SK-N-SH (cell line): ENCODE data around the gene EDARADD. TPM values are rescaled to one million over a fixed set of nuclear protein-coding genes. Genes with fewer than 3 reads are reported as not detected.
"Not testable (repeated sequence)": the region's sequence is repeated elsewhere in the genome, so short reads cannot be mapped to it uniquely, and the experiment has no call there.

ENCODE experiments used
- CTCF ChIA-PET: fragments of 300-600, 350-600 bp; formaldehyde crosslinking; extraction: SDS; loops from one replicate; lab custom pipeline; 2021; lab: Yijun Ruan, JAX
- POLR2A ChIA-PET: fragments of 350-600 bp; sonication (Branson Sonifier 250); formaldehyde crosslinking; extraction: SDS; loops from one replicate; lab custom pipeline; 2020; ENCODE audit warnings: antibody characterized with exemption, inconsistent platforms; lab: Yijun Ruan, JAX
- DNase-seq: peaks from one replicate; pipeline ENCODE4 v3.0.0; 2012
- H2AFZ ChIP-seq: fragments of 200-600 bp; sonication (generic); 2 replicates; pipeline ENCODE4 v1.8.1; 2016; ENCODE audit warnings: antibody characterized with exemption, mild to moderate bottlenecking, low read depth
- H3F3A ChIP-seq: fragments of 200-600 bp; sonication (generic); replicated peaks from 2 replicates; pipeline ENCODE3; 2016; ENCODE audit warnings: antibody characterized with exemption, mild to moderate bottlenecking; ENCODE audit not compliant: insufficient read depth
- H3K27ac ChIP-seq, 2 experiments: fragments of 200-500 bp in 1 of 2; fragments of 200-600 bp in 1 of 2; sonication (Bioruptor generic) in 1 of 2; sonication (generic), shearing (Covaris generic) in 1 of 2; 2 replicates each; pipeline versions ENCODE4 v1.5.1 to v1.6.1; 2014 to 2016; ENCODE audit warnings: low read depth in 2 of 2, inconsistent platforms in 1 of 2, low read length in 1 of 2, mild to moderate bottlenecking in 1 of 2, mixed read lengths in 1 of 2
- H3K27me3 ChIP-seq: fragments of 200-600 bp; sonication (generic), shearing (Covaris generic); 2 replicates; pipeline ENCODE4 v1.6.1; 2016; ENCODE audit warnings: mixed run types; ENCODE audit not compliant: insufficient read depth
- H3K36me3 ChIP-seq, 2 experiments: fragments of 200-500 bp in 1 of 2; fragments of 200-600 bp in 1 of 2; sonication (Bioruptor generic) in 1 of 2; sonication (generic) in 1 of 2; replicated peaks in 1 of 2; 2 replicates each; pipeline versions ENCODE3 to v1.5.1; 2014 to 2016; ENCODE audit warnings: low read length in 1 of 2, mild to moderate bottlenecking in 1 of 2; ENCODE audit not compliant: insufficient read depth in 2 of 2, control insufficient read depth in 1 of 2
- H3K4me1 ChIP-seq, 2 experiments: fragments of 200-500 bp in 1 of 2; fragments of 200-600 bp in 1 of 2; sonication (Bioruptor generic) in 1 of 2; sonication (generic), shearing (Covaris generic) in 1 of 2; 2 replicates each; pipeline versions ENCODE4 v1.5.1 to v1.6.1; 2014 to 2016; ENCODE audit warnings: low read depth in 1 of 2, low read length in 1 of 2, mixed run types in 1 of 2; ENCODE audit not compliant: insufficient read depth in 2 of 2, control insufficient read depth in 1 of 2
- H3K4me2 ChIP-seq: fragments of 200-600 bp; sonication (generic), shearing (Covaris generic); 2 replicates; pipeline ENCODE4 v1.6.1; 2017; ENCODE audit warnings: mixed run types
- H3K4me3 ChIP-seq, 2 experiments: fragments of 200-500 bp in 1 of 2; fragments of 200-600 bp in 1 of 2; sonication (Bioruptor generic) in 1 of 2; sonication (generic), shearing (Covaris generic) in 1 of 2; 2 replicates each; pipeline versions ENCODE4 v1.5.1 to v1.8.1; 2014 to 2016; ENCODE audit warnings: low read depth in 2 of 2, inconsistent platforms in 1 of 2, low read length in 1 of 2, mild to moderate bottlenecking in 1 of 2, mixed read lengths in 1 of 2, moderate library complexity in 1 of 2
- H3K79me2 ChIP-seq: fragments of 200-600 bp; sonication (generic); 2 replicates; pipeline ENCODE4 v1.8.1; 2017; ENCODE audit warnings: mild to moderate bottlenecking; ENCODE audit not compliant: insufficient read depth
- H3K9ac ChIP-seq: fragments of 200-600 bp; sonication (generic); 2 replicates; pipeline ENCODE4 v1.6.1; 2017; ENCODE audit warnings: mixed run types
- H3K9me2 ChIP-seq: fragments of 200-600 bp; sonication (generic); 2 replicates; pipeline ENCODE4 v1.6.1; 2017; ENCODE audit warnings: mixed run types
- H3K9me3 ChIP-seq: fragments of 200-600 bp; sonication (generic); 2 replicates; pipeline ENCODE4 v1.6.1; 2017; ENCODE audit warnings: mixed run types, mild to moderate bottlenecking, moderate library complexity
- H4K20me1 ChIP-seq: fragments of 200-600 bp; sonication (generic); 2 replicates; pipeline ENCODE4 v1.6.1; 2017; ENCODE audit warnings: mild to moderate bottlenecking, mixed run types; ENCODE audit not compliant: insufficient read depth
- CTCF ChIP-seq: fragments of 200-600 bp; sonication (generic); IDR thresholded peaks from 2 replicates; pipeline ENCODE4 v1.6.1; 2017; ENCODE audit warnings: antibody characterized with exemption, mild to moderate bottlenecking, moderate library complexity
- ELF1 ChIP-seq: IDR thresholded peaks from 2 replicates; pipeline ENCODE4 v1.4.0; 2012
- EZH2phosphoT487 ChIP-seq: fragments of 200-600 bp; sonication (generic); IDR thresholded peaks from 2 replicates; pipeline ENCODE4 v1.6.1; 2017; ENCODE audit warnings: low read depth, mixed run types, mild to moderate bottlenecking, antibody characterized with exemption, moderate library complexity, borderline replicate concordance
- FOSL2 ChIP-seq: IDR thresholded peaks from 2 replicates; pipeline ENCODE4 v1.4.0; 2012; ENCODE audit warnings: low read depth, mild to moderate bottlenecking, moderate library complexity, borderline replicate concordance
- FOXJ3 ChIP-seq: sonication (generic); formaldehyde crosslinking; IDR thresholded peaks from 2 replicates; pipeline ENCODE4 v1.5.1; 2020; ENCODE audit warnings: mild to moderate bottlenecking, missing genetic modification reagents
- GATA2 ChIP-seq: sonication (generic); formaldehyde crosslinking; IDR thresholded peaks from 2 replicates; pipeline ENCODE4 v1.5.0; 2020; ENCODE audit warnings: mild to moderate bottlenecking, missing genetic modification reagents
- IRF3 ChIP-seq: fragments of 150-350 bp; IDR thresholded peaks from 2 replicates; pipeline ENCODE4 v1.6.1; 2016; ENCODE audit warnings: mild to moderate bottlenecking, low read depth, low read length
- JUND ChIP-seq: IDR thresholded peaks from 2 replicates; pipeline ENCODE4 v1.4.0; 2012
- MAX ChIP-seq: IDR thresholded peaks from 2 replicates; pipeline ENCODE4 v1.4.0; 2012; ENCODE audit warnings: low read depth
- MEF2A ChIP-seq: IDR thresholded peaks from 2 replicates; pipeline ENCODE4 v1.4.0; 2012; ENCODE audit warnings: low read depth, borderline replicate concordance
- PBX3 ChIP-seq: IDR thresholded peaks from 2 replicates; pipeline ENCODE4; 2012
- POLR2AphosphoS5 ChIP-seq: IDR thresholded peaks from 2 replicates; pipeline ENCODE4 v1.6.1; 2012; ENCODE audit warnings: low read depth, low read length
- RFX5 ChIP-seq: IDR thresholded peaks from 2 replicates; pipeline ENCODE4 v1.6.1; 2012; ENCODE audit warnings: mild to moderate bottlenecking, improper control_type of control experiment, low read length
- SIN3A ChIP-seq: IDR thresholded peaks from 2 replicates; pipeline ENCODE4 v1.6.1; 2012; ENCODE audit warnings: low read depth, mild to moderate bottlenecking, low read length, moderate library complexity, borderline replicate concordance
- TAF1 ChIP-seq: IDR thresholded peaks from 2 replicates; pipeline ENCODE4 v1.6.1; 2012; ENCODE audit warnings: low read depth, mild to moderate bottlenecking, low read length, moderate library complexity, borderline replicate concordance
- TCF12 ChIP-seq: IDR thresholded peaks from 2 replicates; pipeline ENCODE4 v1.4.0; 2012
- USF1 ChIP-seq: IDR thresholded peaks from 2 replicates; pipeline ENCODE4 v1.4.0; 2012; ENCODE audit warnings: low read depth, borderline replicate concordance
- YY1 ChIP-seq: IDR thresholded peaks from 2 replicates; pipeline ENCODE4 v1.4.0; 2012; ENCODE audit warnings: low read depth, mild to moderate bottlenecking
- WGBS: methylation state at CpG from one replicate; pipeline ENCODE4 v1.1.6; 2017; ENCODE audit warnings: low lambda C conversion rate; 5-methylcytosine and 5-hydroxymethylcytosine counted together
- polyA plus RNA-seq, 3 experiments: library from polyadenylated mRNA; depleted of rRNA; stranded (reverse); fragments of >200 nt; gene quantifications; 2 replicates each; pipeline ENCODE4 v1.2.3, GENCODE V29; 2012

EDARADD gene
- polyA plus RNA-seq, 1 of the 3 experiments (the other 2 are of a cell fraction), result not detected

- CTCF ChIA-PET, H4K20me1 ChIP-seq, H3K4me2 ChIP-seq, H3K36me3 ChIP-seq, H3K27ac ChIP-seq, H3F3A ChIP-seq, H3K9ac ChIP-seq, H3K9me3 ChIP-seq, H3K9me2 ChIP-seq, H3K27me3 ChIP-seq, H3K4me1 ChIP-seq, DNase-seq, H3K4me3 ChIP-seq, POLR2A ChIA-PET, H3K79me2 ChIP-seq, H2AFZ ChIP-seq: not testable (repeated sequence)
- WGBS, result 45% methylated on average over 12 of the region's 12 CpGs
Measured at GRCh38 chr1:236366681-236367080, 27.4 kb upstream of the EDARADD start.

GRCh38 chr1:236370420-236370819 is 23.7 kb upstream of the EDARADD start:
- H2AFZ ChIP-seq, result no peak overlapping the region
- H3K27me3 ChIP-seq, result no peaks in the 10 kb centered on the region
- no peak overlapping the region for H3K4me2 ChIP-seq
- no peaks in the 10 kb centered on the region for H3F3A ChIP-seq
- no peaks in the 10 kb centered on the region for H4K20me1 ChIP-seq
- H3K36me3 ChIP-seq, result no peaks in the 10 kb centered on the region
- H3K9ac ChIP-seq, result no peak overlapping the region
- no peak for TF ChIP-seq RFX5
- TF ChIP-seq JUND, result no peak
- no peak for TF ChIP-seq TCF12
- no peak for TF ChIP-seq POLR2AphosphoS5
- no peak for TF ChIP-seq EZH2phosphoT487
- TF ChIP-seq USF1, result no peak
- TF ChIP-seq YY1, result no peak
- no peak for TF ChIP-seq FOSL2
- no peak for TF ChIP-seq PBX3
- TF ChIP-seq ELF1, result no peak
- TF ChIP-seq FOXJ3 (CRISPR knock-in tag), result no peak
- no peak for TF ChIP-seq CTCF
- TF ChIP-seq SIN3A, result no peak
- no peak for TF ChIP-seq GATA2 (CRISPR knock-in tag)
- no peak for TF ChIP-seq TAF1
- no peak for TF ChIP-seq MEF2A
- no peak for TF ChIP-seq MAX
- no peak for TF ChIP-seq IRF3
- TF ChIP-seq, all 33 proteins: peak for 0
- POLR2A ChIA-PET, result no interaction called here
- Histone ChIP-seq H3K9me2 (no peaks in the 10 kb centered on the region), H3K4me3 (no peak overlapping the region), H3K4me1 (no peaks in the 10 kb centered on the region), H3K79me2 (no peaks in the 10 kb centered on the region), H3K9me3 (no peaks in the 10 kb centered on the region), H3K27ac (no peak overlapping the region)
- no peak for DNase-seq
- CTCF ChIA-PET, result no interaction called here
- WGBS, result 8% methylated on average over 1 of the region's 1 CpG
